Calu3 (cell line): ENCODE results near the gene PPP2R5B. TPM values are rescaled to one million over a fixed set of nuclear protein-coding genes. Genes with fewer than 3 reads are reported as not detected.

Source experiments
- BruUV-seq: library from RNA; stranded (reverse); fragments of 400-500 nt; replicated peaks from 2 replicates; lab custom pipeline; 2021; lab: Mats Ljungman, UMichigan
- CTCF ChIA-PET: fragments of 300-600 bp; sonication (Branson Sonifier 250); formaldehyde crosslinking; loops from one replicate; lab custom pipeline; 2022; ENCODE audit warnings: antibody characterized with exemption; lab: Charles Lee
- DNase-seq: peaks from one replicate; pipeline ENCODE4 v3.0.0; 2022
- H3K27ac Mint-ChIP-seq: one replicate; pipeline ENCODE4 v1.8.0; 2022; ENCODE audit warnings: mixed read lengths; ENCODE audit not compliant: unreplicated experiment
- H3K27me3 Mint-ChIP-seq: one replicate; pipeline ENCODE4 v1.8.0; 2022; ENCODE audit warnings: mixed read lengths; ENCODE audit not compliant: unreplicated experiment
- H3K36me3 Mint-ChIP-seq: one replicate; pipeline ENCODE4 v1.8.0; 2022; ENCODE audit warnings: mild to moderate bottlenecking, moderate library complexity, mixed read lengths; ENCODE audit not compliant: insufficient read depth, unreplicated experiment
- H3K4me1 Mint-ChIP-seq: one replicate; pipeline ENCODE4 v1.8.0; 2022; ENCODE audit warnings: mild to moderate bottlenecking, low read depth, mixed read lengths; ENCODE audit not compliant: unreplicated experiment
- H3K4me3 Mint-ChIP-seq: one replicate; pipeline ENCODE4 v1.8.0; 2022; ENCODE audit warnings: mild to moderate bottlenecking, low read depth, moderate library complexity, mixed read lengths; ENCODE audit not compliant: unreplicated experiment
- H3K9me3 Mint-ChIP-seq: one replicate; pipeline ENCODE4 v1.8.0; 2022; ENCODE audit warnings: low read depth, mixed read lengths; ENCODE audit not compliant: unreplicated experiment
- CTCF ChIP-seq: fragments of 200-600 bp; IDR thresholded peaks from one replicate; pipeline ENCODE4 v1.8.0; 2022; ENCODE audit warnings: antibody characterized with exemption; ENCODE audit not compliant: unreplicated experiment
- intact Hi-C: fragments of 100-400 bp; cut with micrococcal nuclease; formaldehyde crosslinking; loops from one replicate; pipeline ENCODE4 v1.10.0; 2022; ENCODE audit not compliant: unreplicated experiment
- total RNA-seq: library from RNA; stranded (reverse); gene quantifications from 2 replicates; pipeline ENCODE4 v1.2.3, GENCODE V29; 2022

Gene PPP2R5B
- total RNA-seq, 1 experiment from 2014 or later = 12.2 TPM

GRCh38 chr11:64963072-64963631 is 38.7 kb downstream of the PPP2R5B start:
- BruUV-seq = no TSS peak
- H3K4me3 Mint-ChIP-seq = no peak overlapping the region
- TF ChIP-seq CTCF = no peak
- DNase-seq = no peak
- CTCF ChIA-PET = no interaction called here
- no peak overlapping the region for H3K27ac Mint-ChIP-seq
- H3K27me3 Mint-ChIP-seq = no peaks in the 10 kb centered on the region
- no peaks in the 10 kb centered on the region for H3K4me1 Mint-ChIP-seq
- peaks cover 4% of the 10 kb centered on the region for H3K36me3 Mint-ChIP-seq
- intact Hi-C loops = no loop called here
- no peaks in the 10 kb centered on the region for H3K9me3 Mint-ChIP-seq

GRCh38 chr11:64967375-64967774 is 42.9 kb downstream of the PPP2R5B start:
- peaks cover 15% of the 10 kb centered on the region for H3K4me1 Mint-ChIP-seq
- H3K27me3 Mint-ChIP-seq = no peaks in the 10 kb centered on the region
- H3K36me3 Mint-ChIP-seq = peaks cover 15% of the 10 kb centered on the region
- BruUV-seq = no TSS peak
- no peaks in the 10 kb centered on the region for H3K9me3 Mint-ChIP-seq
- no peak for TF ChIP-seq CTCF
- CTCF ChIA-PET = no interaction called here
- no peak overlapping the region for H3K27ac Mint-ChIP-seq
- H3K4me3 Mint-ChIP-seq = no peak overlapping the region
- intact Hi-C loops = no loop called here
- no peak for DNase-seq

- no peaks in the 10 kb centered on the region for H3K27me3 Mint-ChIP-seq
- peak overlapping the region; percentile 97 for H3K27ac Mint-ChIP-seq
- intact Hi-C loops = no loop called here
- DNase-seq = no peak
- no peak overlapping the region for H3K4me3 Mint-ChIP-seq
- TF ChIP-seq CTCF = no peak
- peaks cover 15% of the 10 kb centered on the region for H3K36me3 Mint-ChIP-seq
- H3K9me3 Mint-ChIP-seq = no peaks in the 10 kb centered on the region
- CTCF ChIA-PET = interaction anchor here (0.7 kb wide), 1 partner anchor 46 kb away, joined by 6 read pairs; no protein-coding TSS in a partner anchor
- H3K4me1 Mint-ChIP-seq = peaks cover 15% of the 10 kb centered on the region
- BruUV-seq = no TSS peak
Observed at GRCh38 chr11:64969209-64969608, 44.7 kb downstream of the PPP2R5B start.

GRCh38 chr11:64970731-64971151 is 46.3 kb downstream of the PPP2R5B start:
- DNase-seq = peak; percentile 68
- no TSS peak for BruUV-seq
- Mint-ChIP-seq H3K36me3 (peaks cover 15% of the 10 kb centered on the region), H3K9me3 (no peaks in the 10 kb centered on the region), H3K27me3 (no peaks in the 10 kb centered on the region), H3K27ac (peak overlapping the region; percentile 68), H3K4me3 (peak overlapping the region; percentile 3), H3K4me1 (peaks cover 15% of the 10 kb centered on the region)
- CTCF ChIA-PET = interaction anchor here (0.7 to 1.9 kb wide), 3 partner anchors 12 to 124 kb away, joined by 3 to 4 read pairs (median 3); partner anchors contain the start of gene BATF2
- no peak for TF ChIP-seq CTCF
- intact Hi-C loops = no loop called here
